Breast epithelium (tissue), 3 donors: ENCODE measurements around the gene RBM33.

Experiments
- POLR2A ChIP-seq: fragments of 450-650 bp; IDR thresholded peaks from one replicate; pipeline ENCODE4 v1.6.1; 2016; ENCODE audit warnings: antibody characterized with exemption, mild to moderate bottlenecking, moderate library complexity
- POLR2AphosphoS5 ChIP-seq, 3 donors: sonication (generic); formaldehyde crosslinking; IDR thresholded peaks; one replicate each; pipeline ENCODE4 v1.6.1; 2017; ENCODE audit warnings: antibody characterized with exemption in 3 of 3
- TF ChIP-seq, protein P1 (sequence below), 3 donors: fragments of 450-650 bp; IDR thresholded peaks; one replicate each; pipeline ENCODE4 v1.5.1; 2016 to 2017; ENCODE audit warnings: antibody characterized with exemption in 3 of 3, mild to moderate bottlenecking in 3 of 3, moderate library complexity in 3 of 3

DNA sequence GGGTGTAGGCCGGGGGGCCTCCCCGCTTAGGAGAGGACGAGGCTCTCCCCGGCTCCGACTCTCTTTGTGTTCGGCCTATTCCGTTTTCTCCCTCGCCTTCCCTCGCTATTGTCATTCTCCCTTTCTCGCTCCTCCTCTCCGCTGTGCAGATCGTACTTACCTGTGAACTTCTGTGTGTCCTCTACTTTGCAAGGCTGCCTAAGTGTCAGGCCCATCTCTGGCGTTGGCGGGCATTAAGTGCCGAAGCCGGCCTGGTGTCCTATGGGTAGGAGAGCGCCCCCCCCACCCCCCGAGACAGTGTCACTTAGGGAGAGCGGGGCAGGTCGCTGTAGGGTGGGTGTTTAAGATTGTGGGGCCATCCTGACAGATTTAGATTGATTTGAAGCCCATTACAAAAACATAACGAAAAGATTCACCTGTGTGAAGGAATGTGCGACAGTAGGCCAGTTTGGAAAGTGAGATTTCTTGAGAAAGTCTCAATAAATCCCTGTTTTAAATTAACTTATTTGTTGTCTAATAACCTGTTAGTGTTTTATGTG is 579 bp downstream of the RBM33 start:
- TF ChIP-seq, protein P1, sequence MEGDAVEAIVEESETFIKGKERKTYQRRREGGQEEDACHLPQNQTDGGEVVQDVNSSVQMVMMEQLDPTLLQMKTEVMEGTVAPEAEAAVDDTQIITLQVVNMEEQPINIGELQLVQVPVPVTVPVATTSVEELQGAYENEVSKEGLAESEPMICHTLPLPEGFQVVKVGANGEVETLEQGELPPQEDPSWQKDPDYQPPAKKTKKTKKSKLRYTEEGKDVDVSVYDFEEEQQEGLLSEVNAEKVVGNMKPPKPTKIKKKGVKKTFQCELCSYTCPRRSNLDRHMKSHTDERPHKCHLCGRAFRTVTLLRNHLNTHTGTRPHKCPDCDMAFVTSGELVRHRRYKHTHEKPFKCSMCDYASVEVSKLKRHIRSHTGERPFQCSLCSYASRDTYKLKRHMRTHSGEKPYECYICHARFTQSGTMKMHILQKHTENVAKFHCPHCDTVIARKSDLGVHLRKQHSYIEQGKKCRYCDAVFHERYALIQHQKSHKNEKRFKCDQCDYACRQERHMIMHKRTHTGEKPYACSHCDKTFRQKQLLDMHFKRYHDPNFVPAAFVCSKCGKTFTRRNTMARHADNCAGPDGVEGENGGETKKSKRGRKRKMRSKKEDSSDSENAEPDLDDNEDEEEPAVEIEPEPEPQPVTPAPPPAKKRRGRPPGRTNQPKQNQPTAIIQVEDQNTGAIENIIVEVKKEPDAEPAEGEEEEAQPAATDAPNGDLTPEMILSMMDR (IDR thresholded peaks at IDR 0.05), result no peak
- TF ChIP-seq POLR2A (no peak), POLR2AphosphoS5 (IDR thresholded peaks at IDR 0.05) (no peak)
